OCI-LY7 (cell line): ENCODE measurements around the gene SLC44A3.

Experiments
- CTCF ChIP-seq: fragments of 200-600 bp; sonication (generic); conservative IDR thresholded peaks from 2 replicates; pipeline ENCODE4 v1.5.1; 2014; ENCODE audit warnings: mild to moderate bottlenecking, antibody characterized with exemption, low read length, moderate library complexity, mixed read lengths
- EZH2phosphoT487 ChIP-seq: fragments of 200-600 bp; sonication (generic); IDR thresholded peaks from 2 replicates; pipeline ENCODE4 v1.6.1; 2018; ENCODE audit warnings: low read depth, borderline replicate concordance, mild to moderate bottlenecking, mixed run types, antibody characterized with exemption, low read length, moderate library complexity, mixed read lengths

DNA sequence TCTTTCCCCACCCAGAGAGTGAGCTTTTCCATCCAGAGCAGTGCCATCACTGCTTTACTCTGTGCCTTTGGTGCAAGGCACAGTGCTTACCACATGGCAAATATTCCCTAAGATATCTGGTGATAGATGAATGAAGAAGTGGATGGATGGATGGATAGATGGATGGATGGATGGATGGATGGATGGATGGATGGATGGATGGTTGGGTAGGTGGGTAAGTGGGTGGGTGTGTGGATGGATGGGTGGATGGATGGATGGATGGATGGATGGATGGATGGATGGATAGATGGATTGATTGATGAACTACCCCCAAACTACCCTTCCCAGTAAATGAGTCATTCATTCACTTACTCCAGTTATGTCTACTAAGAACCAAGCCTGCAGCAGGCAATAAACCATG is 42.9 kb upstream of the SLC44A3 start:
- no peak for TF ChIP-seq CTCF
- no peak for TF ChIP-seq EZH2phosphoT487
